ENCODE results near the gene PTTG2.
"Not testable (repeated sequence)": the region's sequence is repeated elsewhere in the genome, so short reads cannot be mapped to it uniquely, and the experiment has no call there.

Gene PTTG2

DNA sequence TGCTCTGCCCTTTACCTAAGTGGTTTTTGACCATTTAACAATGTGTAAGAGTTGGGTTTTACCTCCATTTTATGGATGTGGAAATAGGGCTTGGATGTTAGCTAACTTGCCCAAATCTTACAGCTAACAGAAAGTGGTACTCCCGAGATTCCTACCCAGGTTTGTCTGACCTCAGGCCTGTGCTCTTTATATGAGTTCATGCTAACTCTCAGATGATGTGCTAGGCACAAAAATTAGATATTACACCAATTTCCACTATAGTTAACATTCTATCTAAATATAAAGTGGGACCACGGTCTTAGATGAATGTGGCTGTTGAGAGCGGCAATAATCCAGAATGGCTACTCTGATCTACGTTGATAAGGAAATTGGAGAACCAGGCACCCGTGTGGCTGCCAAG lies at the start of gene PTTG2:
TSS of gene PTTG2 (plus strand) at position 301 of the 400 bp plus-strand sequence. CDS start at position 338, 37 bp downstream.
- Histone ChIP-seq H3K36me3 (ENCODE audit: control insufficient read depth in 2 of 2, insufficient read depth in 2 of 2, low read length in 2 of 2) (no peaks in the 10 kb centered on the region), H3K4me3 (ENCODE audit: low read length in 2 of 2) (no peak within 1 kb of the TSS), H3K27me3 (ENCODE audit: control insufficient read depth in 2 of 2, insufficient read depth in 2 of 2, low read length in 2 of 2) (no peaks in the 10 kb centered on the region), H3K9me3 (ENCODE audit: control insufficient read depth in 2 of 2, low read length in 2 of 2) (no peaks in the 10 kb centered on the region), H3K27ac (ENCODE audit: low read depth in 2 of 2, low read length in 2 of 2) (no peak within 1 kb of the TSS), H3K4me1 (ENCODE audit: control insufficient read depth in 2 of 2, insufficient read depth in 2 of 2, low read length in 2 of 2) (no peaks in the 10 kb centered on the region), H3K9ac (ENCODE audit: low read depth in 1 of 2, low read length in 2 of 2) (no peak within 1 kb of the TSS)

DNA sequence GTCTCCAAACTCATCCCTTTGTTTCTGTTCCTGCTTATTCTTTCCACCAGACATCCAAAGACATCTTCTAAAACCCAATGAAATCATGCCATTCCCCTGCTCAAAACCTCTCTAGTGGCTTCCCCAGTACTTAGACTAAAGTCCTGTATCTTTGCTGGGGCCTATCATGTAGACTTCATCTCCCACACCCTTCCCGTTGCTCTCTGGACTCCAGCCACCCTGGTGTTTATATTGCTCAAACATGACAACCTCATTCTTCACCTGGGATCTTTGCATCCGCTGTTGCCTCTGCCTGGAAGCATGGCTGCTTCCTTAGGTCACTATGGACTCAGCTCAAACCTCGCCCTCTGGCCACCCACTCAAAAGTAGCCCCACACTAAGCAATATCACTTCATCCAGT lies 45.7 kb upstream of the PTTG2 start:
- Histone ChIP-seq H3K27ac (ENCODE audit: low read depth in 2 of 2, low read length in 2 of 2) (no peak overlapping the region), H3K9me3 (ENCODE audit: control insufficient read depth in 2 of 2, low read length in 2 of 2) (no peaks in the 10 kb centered on the region), H3K4me3 (ENCODE audit: low read length in 2 of 2) (no peak overlapping the region), H3K9ac (ENCODE audit: low read depth in 1 of 2, low read length in 2 of 2) (no peak overlapping the region), H3K4me1 (ENCODE audit: control insufficient read depth in 2 of 2, insufficient read depth in 2 of 2, low read length in 2 of 2) (no peaks in the 10 kb centered on the region), H3K36me3 (ENCODE audit: control insufficient read depth in 2 of 2, insufficient read depth in 2 of 2, low read length in 2 of 2) (no peaks in the 10 kb centered on the region), H3K27me3 (ENCODE audit: control insufficient read depth in 2 of 2, insufficient read depth in 2 of 2, low read length in 2 of 2) (no peaks in the 10 kb centered on the region)

DNA sequence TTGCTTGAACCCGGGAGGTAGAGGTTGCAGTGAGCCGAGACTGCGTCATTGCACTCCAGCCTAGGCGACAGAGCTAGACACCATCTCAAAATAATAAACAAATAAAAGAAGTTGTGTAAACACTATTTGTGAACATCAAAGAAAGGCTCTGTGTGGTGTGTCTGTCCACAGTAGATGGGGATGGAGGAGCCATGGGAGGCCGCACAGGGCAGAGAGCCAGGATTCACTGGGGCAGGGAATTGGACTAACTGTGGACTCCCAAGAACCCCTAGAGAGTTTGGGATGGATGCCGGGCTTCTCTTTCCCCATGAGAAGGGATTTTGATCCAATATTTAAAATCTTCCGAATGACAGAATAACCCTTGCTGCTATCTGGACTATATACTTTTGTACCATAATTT lies 42.8 kb upstream of the PTTG2 start:
- Histone ChIP-seq H3K9me3 (ENCODE audit: control insufficient read depth in 2 of 2, low read length in 2 of 2) (no peaks in the 10 kb centered on the region), H3K27ac (ENCODE audit: low read depth in 2 of 2, low read length in 2 of 2) (no peak overlapping the region), H3K4me1 (ENCODE audit: control insufficient read depth in 2 of 2, insufficient read depth in 2 of 2, low read length in 2 of 2) (no peaks in the 10 kb centered on the region), H3K27me3 (ENCODE audit: control insufficient read depth in 2 of 2, insufficient read depth in 2 of 2, low read length in 2 of 2) (no peaks in the 10 kb centered on the region), H3K9ac (ENCODE audit: low read depth in 1 of 2, low read length in 2 of 2) (no peak overlapping the region), H3K4me3 (ENCODE audit: low read length in 2 of 2) (no peak overlapping the region), H3K36me3 (ENCODE audit: control insufficient read depth in 2 of 2, insufficient read depth in 2 of 2, low read length in 2 of 2) (no peaks in the 10 kb centered on the region)

DNA sequence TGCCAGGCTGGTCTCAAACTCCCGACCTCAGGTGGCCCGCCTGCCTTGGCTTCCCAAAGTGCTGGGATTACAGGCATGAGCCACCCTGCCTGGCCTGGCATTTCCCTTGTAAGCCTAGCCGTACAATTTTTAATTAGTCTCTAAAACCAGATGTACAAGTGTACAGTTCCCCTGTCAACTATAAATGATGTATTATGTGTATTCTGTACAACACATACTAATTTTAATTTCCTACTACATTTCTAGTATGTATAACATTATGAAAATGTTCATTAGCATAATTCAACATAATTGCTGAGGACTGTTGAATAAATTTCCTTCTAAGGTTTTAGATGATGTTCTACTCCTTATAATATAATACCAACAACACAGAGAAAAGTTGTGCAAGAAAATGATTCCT lies 41.5 kb upstream of the PTTG2 start:
- H3K27ac ChIP-seq (ENCODE audit: low read depth in 2 of 2, low read length in 2 of 2): no peak overlapping the region
- no peaks in the 10 kb centered on the region for H3K36me3 ChIP-seq (ENCODE audit: control insufficient read depth in 2 of 2, insufficient read depth in 2 of 2, low read length in 2 of 2)
- no peaks in the 10 kb centered on the region for H3K27me3 ChIP-seq (ENCODE audit: control insufficient read depth in 2 of 2, insufficient read depth in 2 of 2, low read length in 2 of 2)
- H3K4me1 ChIP-seq (ENCODE audit: control insufficient read depth in 2 of 2, insufficient read depth in 2 of 2, low read length in 2 of 2): no peaks in the 10 kb centered on the region
- no peak overlapping the region for H3K4me3 ChIP-seq (ENCODE audit: low read length in 2 of 2)
- H3K9ac ChIP-seq (ENCODE audit: low read depth in 1 of 2, low read length in 2 of 2): no peak overlapping the region
- H3K9me3 ChIP-seq (ENCODE audit: control insufficient read depth in 2 of 2, low read length in 2 of 2): no peaks in the 10 kb centered on the region

DNA sequence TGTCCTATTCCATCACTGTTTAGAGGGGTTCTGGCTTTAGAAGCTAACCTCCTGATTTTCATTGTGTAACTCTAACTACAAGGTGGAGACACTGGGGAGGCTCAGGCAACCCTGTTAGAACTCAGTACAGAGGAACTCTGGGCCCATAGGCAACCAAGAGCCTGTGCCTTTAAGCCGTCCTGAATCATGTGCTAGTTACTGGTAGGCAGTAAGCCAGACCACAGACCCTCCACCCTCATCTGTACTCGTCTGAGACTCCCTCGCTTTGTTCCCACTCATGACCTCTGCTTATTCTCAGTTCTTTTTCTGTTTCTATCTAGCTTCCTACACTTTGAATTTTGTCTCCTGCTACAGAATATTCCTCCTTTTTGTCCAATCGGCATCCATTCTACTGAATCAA lies 37.9 kb upstream of the PTTG2 start:
- no peaks in the 10 kb centered on the region for H3K36me3 ChIP-seq (ENCODE audit: control insufficient read depth in 2 of 2, insufficient read depth in 2 of 2, low read length in 2 of 2)
- no peak overlapping the region for H3K27ac ChIP-seq (ENCODE audit: low read depth in 2 of 2, low read length in 2 of 2)
- no peaks in the 10 kb centered on the region for H3K4me1 ChIP-seq (ENCODE audit: control insufficient read depth in 2 of 2, insufficient read depth in 2 of 2, low read length in 2 of 2)

DNA sequence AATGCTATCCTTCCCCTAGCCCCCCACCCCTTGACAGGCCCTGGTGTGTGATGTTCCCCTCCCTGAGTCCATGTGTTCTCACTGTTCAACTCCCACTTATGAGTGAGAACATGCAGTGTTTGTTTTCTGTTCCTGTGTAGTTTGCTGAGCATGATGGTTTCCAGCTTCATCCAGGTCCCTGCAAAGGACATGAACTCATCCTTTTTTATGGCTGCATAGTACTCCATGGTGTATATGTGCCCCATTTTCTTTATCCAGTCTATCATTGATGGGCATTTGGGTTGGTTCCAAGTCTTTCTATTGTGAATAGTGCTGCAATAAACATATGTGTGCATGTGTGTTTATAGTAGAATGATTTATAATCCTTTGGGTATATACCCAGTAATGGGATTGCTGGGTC lies 37.1 kb upstream of the PTTG2 start:
- H3K9me3 ChIP-seq (ENCODE audit: control insufficient read depth in 2 of 2, low read length in 2 of 2); H3K27ac ChIP-seq (ENCODE audit: low read depth in 2 of 2, low read length in 2 of 2); H3K36me3 ChIP-seq (ENCODE audit: control insufficient read depth in 2 of 2, insufficient read depth in 2 of 2, low read length in 2 of 2); H3K27me3 ChIP-seq (ENCODE audit: control insufficient read depth in 2 of 2, insufficient read depth in 2 of 2, low read length in 2 of 2); H3K4me3 ChIP-seq (ENCODE audit: low read length in 2 of 2); H3K4me1 ChIP-seq (ENCODE audit: control insufficient read depth in 2 of 2, insufficient read depth in 2 of 2, low read length in 2 of 2); H3K9ac ChIP-seq (ENCODE audit: low read depth in 1 of 2, low read length in 2 of 2): not testable (repeated sequence)

More for the DNA sequence above, 37.9 kb upstream of the PTTG2 start:
- Histone ChIP-seq H3K27me3 (ENCODE audit: control insufficient read depth in 2 of 2, insufficient read depth in 2 of 2, low read length in 2 of 2) (no peaks in the 10 kb centered on the region), H3K4me3 (ENCODE audit: low read length in 2 of 2) (no peak overlapping the region), H3K9me3 (ENCODE audit: control insufficient read depth in 2 of 2, low read length in 2 of 2) (no peaks in the 10 kb centered on the region), H3K9ac (ENCODE audit: low read depth in 1 of 2, low read length in 2 of 2) (no peak overlapping the region)

DNA sequence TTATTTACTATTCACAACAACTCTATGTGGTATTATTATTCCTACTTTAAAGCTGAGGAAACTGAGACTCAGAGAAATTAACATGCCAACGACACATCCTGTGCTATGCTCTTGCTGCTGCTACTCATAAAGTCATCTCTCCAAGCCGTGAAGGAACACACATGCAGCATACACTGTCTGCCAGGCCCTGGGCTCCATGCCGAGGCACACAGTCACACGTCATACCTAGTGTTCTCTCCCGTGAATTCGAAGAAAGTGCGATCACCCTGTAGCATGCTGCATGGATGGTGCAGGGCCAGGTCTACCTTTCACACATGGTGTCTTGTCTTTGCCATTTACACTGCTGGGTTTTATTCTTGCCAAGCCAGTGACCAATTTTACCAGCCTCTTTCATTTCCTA lies 35.3 kb upstream of the PTTG2 start:
- Histone ChIP-seq H3K27ac (ENCODE audit: low read depth in 2 of 2, low read length in 2 of 2) (no peak overlapping the region), H3K4me1 (ENCODE audit: control insufficient read depth in 2 of 2, insufficient read depth in 2 of 2, low read length in 2 of 2) (no peaks in the 10 kb centered on the region), H3K9me3 (ENCODE audit: control insufficient read depth in 2 of 2, low read length in 2 of 2) (no peaks in the 10 kb centered on the region), H3K4me3 (ENCODE audit: low read length in 2 of 2) (no peak overlapping the region), H3K9ac (ENCODE audit: low read depth in 1 of 2, low read length in 2 of 2) (no peak overlapping the region), H3K27me3 (ENCODE audit: control insufficient read depth in 2 of 2, insufficient read depth in 2 of 2, low read length in 2 of 2) (no peaks in the 10 kb centered on the region), H3K36me3 (ENCODE audit: control insufficient read depth in 2 of 2, insufficient read depth in 2 of 2, low read length in 2 of 2) (no peaks in the 10 kb centered on the region)

DNA sequence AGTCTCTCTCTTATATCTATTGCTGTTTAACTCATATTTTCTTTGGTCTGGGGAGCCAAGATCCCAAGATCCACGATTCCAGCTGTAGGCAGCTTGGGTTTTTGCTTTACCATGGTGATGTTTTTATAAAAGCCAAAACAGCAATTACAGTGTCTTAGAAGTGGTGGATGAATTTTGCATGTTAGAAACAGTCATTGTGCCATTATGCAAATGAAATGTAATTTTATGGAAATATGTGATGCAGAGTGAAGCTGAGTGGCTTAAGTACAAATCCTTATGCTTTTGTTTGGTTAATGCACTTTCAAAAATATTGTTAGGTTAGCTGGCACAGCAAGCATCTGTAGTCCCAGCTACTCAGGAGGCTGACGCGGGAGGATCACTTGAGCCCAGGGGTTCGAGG lies 32.8 kb upstream of the PTTG2 start:
- no peaks in the 10 kb centered on the region for H3K27me3 ChIP-seq (ENCODE audit: control insufficient read depth in 2 of 2, insufficient read depth in 2 of 2, low read length in 2 of 2)
- H3K27ac ChIP-seq (ENCODE audit: low read depth in 2 of 2, low read length in 2 of 2): no peak overlapping the region
- H3K36me3 ChIP-seq (ENCODE audit: control insufficient read depth in 2 of 2, insufficient read depth in 2 of 2, low read length in 2 of 2): no peaks in the 10 kb centered on the region
- H3K9me3 ChIP-seq (ENCODE audit: control insufficient read depth in 2 of 2, low read length in 2 of 2): no peaks in the 10 kb centered on the region
- H3K4me1 ChIP-seq (ENCODE audit: control insufficient read depth in 2 of 2, insufficient read depth in 2 of 2, low read length in 2 of 2): no peaks in the 10 kb centered on the region
- H3K9ac ChIP-seq (ENCODE audit: low read depth in 1 of 2, low read length in 2 of 2): no peak overlapping the region
- no peak overlapping the region for H3K4me3 ChIP-seq (ENCODE audit: low read length in 2 of 2)

DNA sequence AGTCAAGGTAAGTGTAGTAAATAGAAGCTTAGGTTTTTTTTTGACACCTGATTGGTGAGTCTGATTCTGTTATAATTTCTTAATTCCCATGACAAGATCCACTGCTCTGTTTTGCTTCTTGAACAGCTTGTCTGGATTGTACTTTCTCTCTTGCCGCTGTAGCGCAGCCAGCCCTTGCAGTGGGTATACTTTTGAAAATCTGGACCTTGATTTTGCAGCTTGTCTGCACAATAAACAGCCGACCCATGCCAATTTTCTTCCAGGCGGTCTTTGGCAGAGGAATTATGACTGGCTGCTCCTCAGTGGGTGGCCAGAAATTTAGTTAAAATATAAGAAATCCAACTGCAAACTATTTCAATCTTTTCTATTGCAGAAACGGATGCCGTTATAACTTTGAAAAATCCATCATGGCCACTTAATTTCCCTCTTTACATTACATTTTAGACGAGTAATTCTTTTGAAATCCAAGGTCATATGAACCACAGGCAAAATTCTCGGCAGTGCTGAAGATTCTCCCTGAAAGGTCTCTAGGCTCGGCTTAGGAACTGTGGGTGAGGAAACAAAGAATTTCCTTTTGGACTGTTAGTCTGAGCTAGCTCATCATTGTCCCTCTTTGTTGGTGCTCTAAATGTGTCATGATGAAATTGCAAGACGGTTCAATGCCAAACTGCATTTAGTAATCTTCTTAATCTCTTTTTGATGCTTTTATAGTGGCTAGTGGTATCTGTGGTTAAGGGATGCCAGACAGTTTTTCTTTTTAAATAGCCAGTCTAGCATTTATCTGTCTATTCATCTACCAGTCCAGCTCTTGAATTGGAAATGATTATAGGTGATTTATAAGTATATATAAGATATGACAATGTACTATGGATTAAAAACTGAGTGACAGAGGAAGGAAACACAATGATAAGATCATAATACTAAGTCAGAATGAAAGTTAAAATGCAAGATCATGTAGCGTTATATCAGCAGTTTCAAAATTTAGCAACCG lies 31.5 kb upstream of the PTTG2 start:
- Histone ChIP-seq H3K9me3 (ENCODE audit: control insufficient read depth in 2 of 2, low read length in 2 of 2) (no peaks in the 10 kb centered on the region), H3K4me1 (ENCODE audit: control insufficient read depth in 2 of 2, insufficient read depth in 2 of 2, low read length in 2 of 2) (no peaks in the 10 kb centered on the region), H3K36me3 (ENCODE audit: control insufficient read depth in 2 of 2, insufficient read depth in 2 of 2, low read length in 2 of 2) (no peaks in the 10 kb centered on the region), H3K4me3 (ENCODE audit: low read length in 2 of 2) (no peak overlapping the region), H3K27me3 (ENCODE audit: control insufficient read depth in 2 of 2, insufficient read depth in 2 of 2, low read length in 2 of 2) (no peaks in the 10 kb centered on the region), H3K9ac (ENCODE audit: low read depth in 1 of 2, low read length in 2 of 2) (no peak overlapping the region), H3K27ac (ENCODE audit: low read depth in 2 of 2, low read length in 2 of 2) (no peak overlapping the region)

DNA sequence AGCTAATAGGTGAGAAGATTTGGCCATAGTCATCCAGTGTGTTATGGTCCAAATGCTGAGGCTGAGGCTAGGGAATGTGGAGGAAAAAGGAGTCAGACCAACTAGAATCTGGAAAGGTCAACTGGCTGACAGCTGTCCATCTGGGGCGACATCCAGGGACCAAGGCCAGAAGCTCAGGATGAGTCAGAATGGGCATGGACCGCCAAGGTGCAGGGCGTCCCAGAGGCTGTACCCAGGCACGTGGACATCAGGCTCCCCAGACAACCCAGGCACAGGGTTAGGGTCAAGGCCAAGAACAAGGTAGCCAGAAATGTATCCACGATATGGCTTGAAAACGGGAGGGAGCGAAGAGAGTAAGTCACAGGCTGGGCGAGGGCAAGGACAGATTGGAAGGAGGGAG lies 26.1 kb upstream of the PTTG2 start:
- Histone ChIP-seq H3K9me3 (ENCODE audit: control insufficient read depth in 2 of 2, low read length in 2 of 2) (no peaks in the 10 kb centered on the region), H3K27ac (ENCODE audit: low read depth in 2 of 2, low read length in 2 of 2) (no peak overlapping the region), H3K4me3 (ENCODE audit: low read length in 2 of 2) (no peak overlapping the region), H3K36me3 (ENCODE audit: control insufficient read depth in 2 of 2, insufficient read depth in 2 of 2, low read length in 2 of 2) (no peaks in the 10 kb centered on the region), H3K9ac (ENCODE audit: low read depth in 1 of 2, low read length in 2 of 2) (no peak overlapping the region), H3K4me1 (ENCODE audit: control insufficient read depth in 2 of 2, insufficient read depth in 2 of 2, low read length in 2 of 2) (no peaks in the 10 kb centered on the region), H3K27me3 (ENCODE audit: control insufficient read depth in 2 of 2, insufficient read depth in 2 of 2, low read length in 2 of 2) (no peaks in the 10 kb centered on the region)
